HG03175 (cell line): ENCODE data around the gene ADAMTS12.
A peak's percentile ranks its signal among the peaks of the same experiment; 100 is the strongest.
"Not testable (repeated sequence)": the region's sequence is repeated elsewhere in the genome, so short reads cannot be mapped to it uniquely, and the experiment has no call there.

Experiments used
- ATAC-seq: cut with Tn5 transposase; IDR thresholded peaks from one replicate; pipeline ENCODE4 v1.9.1; 2021; ENCODE audit warnings: mild to moderate bottlenecking, moderate library complexity; ENCODE audit not compliant: unreplicated experiment

The ADAMTS12 gene

GRCh38 chr5:33604503-33604902 lies 287.3 kb downstream of the ADAMTS12 start:
- ATAC-seq: no peak

GRCh38 chr5:33601881-33602280 lies 289.9 kb downstream of the ADAMTS12 start:
- ATAC-seq: no peak

- ATAC-seq: no peak
Observed at GRCh38 chr5:33595303-33595702, 296.5 kb downstream of the ADAMTS12 start.

GRCh38 chr5:33594006-33594405 lies 297.8 kb downstream of the ADAMTS12 start:
- ATAC-seq: no peak

- ATAC-seq: no peak
Observed at GRCh38 chr5:33592245-33592644, 299.5 kb downstream of the ADAMTS12 start.

- ATAC-seq: peak; percentile 77
Observed at GRCh38 chr5:33588654-33589372, 303.0 kb downstream of the ADAMTS12 start.

GRCh38 chr5:33583332-33583731 lies 308.5 kb downstream of the ADAMTS12 start:
- no peak for ATAC-seq

- ATAC-seq: no peak
Observed at GRCh38 chr5:33582417-33582816, 309.4 kb downstream of the ADAMTS12 start.

GRCh38 chr5:33579789-33580188 lies 312.0 kb downstream of the ADAMTS12 start:
- no peak for ATAC-seq

GRCh38 chr5:33579152-33579551 lies 312.6 kb downstream of the ADAMTS12 start:
- no peak for ATAC-seq

GRCh38 chr5:33576726-33577590 lies 314.8 kb downstream of the ADAMTS12 start:
- ATAC-seq: no peak

GRCh38 chr5:33565324-33565723 lies 326.5 kb downstream of the ADAMTS12 start:
- no peak for ATAC-seq

- no peak for ATAC-seq
Observed at GRCh38 chr5:33563983-33564908, 327.5 kb downstream of the ADAMTS12 start.

GRCh38 chr5:33563530-33563929 lies 328.3 kb downstream of the ADAMTS12 start:
- ATAC-seq: no peak

- no peak for ATAC-seq
Observed at GRCh38 chr5:33558489-33558888, 333.3 kb downstream of the ADAMTS12 start.

GRCh38 chr5:33557605-33558004 lies 334.2 kb downstream of the ADAMTS12 start:
- ATAC-seq: no peak

- no peak for ATAC-seq
Observed at GRCh38 chr5:33556330-33557328, 335.2 kb downstream of the ADAMTS12 start.

- ATAC-seq: no peak
Observed at GRCh38 chr5:33549982-33550567, 341.7 kb downstream of the ADAMTS12 start.

- not testable (repeated sequence) for ATAC-seq
Observed at GRCh38 chr5:33539790-33540189, 352.0 kb downstream of the ADAMTS12 start.
